Keratinocyte (primary cell): Measurements from ENCODE around the gene CENPS. TPM values are rescaled to one million over a fixed set of nuclear protein-coding genes. Genes with fewer than 3 reads are reported as not detected.
A peak's percentile ranks its signal among the peaks of the same experiment; 100 is the strongest.
"Not testable (repeated sequence)": the region's sequence is repeated elsewhere in the genome, so short reads cannot be mapped to it uniquely, and the experiment has no call there.

Experiments
- DNase-seq: peaks from one replicate; pipeline ENCODE4 v3.0.0-alpha.2; 2011; ENCODE audit warnings: low read depth, missing footprints, low spot score
- FAIRE-seq: peaks from 2 replicates; lab custom pipeline; 2011; peaks lifted over from hg19 to GRCh38; lab: Jason Lieb, UNC
- H2AFZ ChIP-seq: 2 replicates; pipeline ENCODE4 v1.6.0; 2012; ENCODE audit warnings: low read length, control low read depth, inconsistent platforms; ENCODE audit not compliant: control insufficient read depth
- H3K27ac ChIP-seq: 2 replicates; pipeline ENCODE4 v1.5.1; 2011; ENCODE audit warnings: low read length; ENCODE audit not compliant: control insufficient read depth, insufficient read depth
- H3K27me3 ChIP-seq: 3 replicates; pipeline ENCODE4 v1.6.0; 2011; ENCODE audit warnings: low read length; ENCODE audit not compliant: control insufficient read depth, insufficient read depth; ENCODE audit errors: extremely low read depth
- H3K36me3 ChIP-seq, 2 experiments: 2 replicates in 1 of 2; 3 replicates in 1 of 2; pipeline ENCODE4 v1.5.1; 2011; ENCODE audit warnings: low read length in 2 of 2, mild to moderate bottlenecking in 1 of 2; ENCODE audit not compliant: control insufficient read depth in 2 of 2, insufficient read depth in 2 of 2; ENCODE audit errors: extremely low read depth in 1 of 2
- H3K4me1 ChIP-seq: 3 replicates; pipeline ENCODE4 v1.5.1; 2011; ENCODE audit warnings: low read length; ENCODE audit not compliant: control insufficient read depth, insufficient read depth; ENCODE audit errors: extremely low read depth
- H3K4me2 ChIP-seq: 3 replicates; pipeline ENCODE4 v1.6.0; 2011; ENCODE audit warnings: low read depth, low read length; ENCODE audit not compliant: control insufficient read depth, insufficient read depth; ENCODE audit errors: extremely low read depth
- H3K4me3 ChIP-seq, 3 experiments: fragments of 200-600 bp in 1 of 3; sonication (generic) in 1 of 3; 2 replicates in 2 of 3; 3 replicates in 1 of 3; pipeline ENCODE4 v1.5.1; 2011 to 2016; ENCODE audit warnings: low read length in 3 of 3, mild to moderate bottlenecking in 3 of 3, control low read depth in 2 of 3, inconsistent platforms in 1 of 3, low read depth in 1 of 3, mixed read lengths in 1 of 3, mixed run types in 1 of 3, moderate library complexity in 1 of 3; ENCODE audit not compliant: control insufficient read depth in 2 of 3, insufficient read depth in 2 of 3; ENCODE audit errors: extremely low read depth in 1 of 3
- H3K79me2 ChIP-seq: 2 replicates; pipeline ENCODE4 v1.6.0; 2012; ENCODE audit warnings: low read length; ENCODE audit not compliant: control insufficient read depth, insufficient read depth
- H3K9ac ChIP-seq: 3 replicates; pipeline ENCODE4 v1.6.0; 2011; ENCODE audit warnings: low read length; ENCODE audit not compliant: control insufficient read depth, insufficient read depth; ENCODE audit errors: extremely low read depth
- H3K9me1 ChIP-seq: 3 replicates; pipeline ENCODE4 v1.6.0; 2011; ENCODE audit warnings: low read length; ENCODE audit not compliant: control insufficient read depth, insufficient read depth; ENCODE audit errors: extremely low read depth
- H3K9me3 ChIP-seq: 2 replicates; pipeline ENCODE4 v1.5.1; 2012; ENCODE audit warnings: low read depth, low read length; ENCODE audit not compliant: control insufficient read depth
- H4K20me1 ChIP-seq: 3 replicates; pipeline ENCODE4 v1.6.0; 2011; ENCODE audit warnings: low read length; ENCODE audit not compliant: control insufficient read depth, insufficient read depth; ENCODE audit errors: extremely low read depth
- CTCF ChIP-seq, 3 experiments: IDR thresholded peaks in 1 of 3; conservative IDR thresholded peaks in 1 of 3; optimal IDR thresholded peaks in 1 of 3; 2 replicates in 2 of 3; 3 replicates in 1 of 3; pipeline versions ENCODE3 to v1.5.1; 2011; ENCODE audit warnings: low read length in 3 of 3, mild to moderate bottlenecking in 3 of 3, moderate library complexity in 2 of 3, control low read depth in 1 of 3, inconsistent platforms in 1 of 3; ENCODE audit not compliant: insufficient read depth in 2 of 3; ENCODE audit errors: extremely low read depth in 1 of 3
- EZH2 ChIP-seq: IDR thresholded peaks from one replicate; pipeline ENCODE4 v1.6.1; 2012; ENCODE audit warnings: inconsistent platforms, mild to moderate bottlenecking, low read length, moderate library complexity
- dilution Hi-C: fragments of 300-500 bp; cut with MboI; formaldehyde crosslinking; loops from one replicate; pipeline ENCODE4 v1.7.0; 2020; ENCODE audit warnings: low sequenced_read_pairs; ENCODE audit not compliant: extremely low pct_ligation_motif_present
- polyA plus RNA-seq, 5 experiments: library from polyadenylated mRNA; depleted of rRNA in 3 of 5; stranded (reverse) in 3 of 5; stranded (forward) in 1 of 5; unstranded in 1 of 5; fragments of >200 nt; gene quantifications; 1 replicate in 1 of 5; 2 replicates in 3 of 5; 3 replicates in 1 of 5; pipeline versions ENCODE4 v1.2.1 to v1.2.3, GENCODE V29; 2011 to 2012; ENCODE audit warnings: missing spikeins in 2 of 5, low read depth in 1 of 5, low replicate concordance in 1 of 5

The CENPS gene
- polyA plus RNA-seq, 1 donor (not counting 4 experiments of a cell fraction or from before 2014, with no cell fraction given), result 10.3 TPM

- peak; percentile 84 for FAIRE-seq
- Histone ChIP-seq H3K4me3 (no peak overlapping the region), H3K36me3 (peaks cover 3 to 4% of the 10 kb centered on the region in 2 experiments), H3K9me1 (no peaks in the 10 kb centered on the region), H3K9me3 (no peaks in the 10 kb centered on the region), H3K9ac (peak overlapping the region; percentile 65), H3K4me2 (peak overlapping the region; percentile 68), H3K27ac (peak overlapping the region; percentile 77), H4K20me1 (peaks cover 2% of the 10 kb centered on the region), H2AFZ (no peak overlapping the region), H3K4me1 (peaks cover 40% of the 10 kb centered on the region), H3K79me2 (no peaks in the 10 kb centered on the region), H3K27me3 (no peaks in the 10 kb centered on the region)
- dilution Hi-C loops, result no loop called here
- TF ChIP-seq EZH2 (no peak), CTCF (optimal IDR thresholded peaks at IDR 0.05 in 1 of 3, IDR thresholded peaks at IDR 0.05 in 1 of 3, conservative IDR thresholded peaks at IDR 0.05 in 1 of 3; ENCODE audit: extremely low read depth in 1 of 3, insufficient read depth in 2 of 3, low read length in 3 of 3) (no peak)
- DNase-seq, result no peak
Measured at GRCh38 chr1:10456661-10457060, 26.4 kb downstream of the CENPS start.

DNA sequence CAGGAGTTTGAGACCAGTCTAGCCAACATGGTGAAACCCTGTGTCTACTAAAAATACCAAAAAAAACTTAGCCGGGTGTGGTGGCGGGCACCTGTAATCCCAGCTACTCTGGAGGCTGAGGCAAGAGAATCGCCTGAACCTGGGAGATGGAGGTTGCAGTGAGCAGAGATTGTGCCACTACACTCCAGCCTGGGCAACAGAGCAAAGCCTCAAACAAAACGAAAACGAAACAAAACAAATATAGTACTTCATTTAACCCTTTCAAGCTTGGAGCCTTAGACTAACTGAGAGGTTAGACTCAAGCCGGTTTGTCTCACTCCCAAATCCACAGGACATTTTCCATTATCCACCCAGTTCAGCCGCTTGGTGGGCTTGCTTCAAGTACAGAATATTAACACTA lies 27.2 kb downstream of the CENPS start:
- dilution Hi-C loops, H3K9me1 ChIP-seq, H3K79me2 ChIP-seq, H3K27me3 ChIP-seq, H3K9me3 ChIP-seq, H3K36me3 ChIP-seq, H2AFZ ChIP-seq, H4K20me1 ChIP-seq, FAIRE-seq, DNase-seq: not testable (repeated sequence)
- Histone ChIP-seq H3K4me3 (peak overlapping the region in 2 of 3 experiments; percentile 4 to 21), H3K4me1 (peaks cover 37% of the 10 kb centered on the region), H3K9ac (peak overlapping the region; percentile 65), H3K4me2 (peak overlapping the region; percentile 68), H3K27ac (peak overlapping the region; percentile 77)

DNA sequence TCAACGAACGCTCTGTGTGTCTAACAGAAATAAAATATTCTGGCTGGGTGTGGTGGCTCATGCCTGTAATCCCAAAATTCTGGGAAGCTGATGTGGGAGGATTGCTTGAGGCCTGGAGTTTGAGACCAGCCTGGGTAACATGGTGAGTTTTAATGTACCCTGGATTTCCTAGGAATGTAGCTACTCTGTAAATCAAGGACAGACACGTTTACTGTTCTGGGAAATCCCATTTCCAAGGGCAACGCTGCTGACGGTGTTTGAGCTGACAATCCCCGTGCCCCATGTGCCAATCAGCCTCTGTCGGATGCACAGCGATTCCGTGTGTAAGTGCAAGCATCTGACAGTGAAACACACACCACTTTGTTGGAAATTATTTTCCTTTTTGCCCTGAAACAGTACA lies 27.6 kb downstream of the CENPS start:
- Histone ChIP-seq H3K9me3 (no peaks in the 10 kb centered on the region), H2AFZ (no peak overlapping the region), H3K4me1 (peaks cover 37% of the 10 kb centered on the region), H4K20me1 (peaks cover 2% of the 10 kb centered on the region), H3K36me3 (peaks cover 8 to 10% of the 10 kb centered on the region in 2 experiments), H3K4me2 (peak overlapping the region; percentile 68), H3K9me1 (no peaks in the 10 kb centered on the region), H3K4me3 (peak overlapping the region in 2 of 3 experiments; percentile 4 to 21), H3K79me2 (no peaks in the 10 kb centered on the region), H3K27ac (peak overlapping the region; percentile 77), H3K9ac (peak overlapping the region; percentile 65), H3K27me3 (no peaks in the 10 kb centered on the region)
- no peak for DNase-seq
- peak; percentile 32 for FAIRE-seq
- TF ChIP-seq EZH2 (no peak), CTCF (optimal IDR thresholded peaks at IDR 0.05 in 1 of 3, IDR thresholded peaks at IDR 0.05 in 1 of 3, conservative IDR thresholded peaks at IDR 0.05 in 1 of 3; ENCODE audit: extremely low read depth in 1 of 3, insufficient read depth in 2 of 3, low read length in 3 of 3) (no peak)
- dilution Hi-C loops, result no loop called here
